Testis (tissue), 2 donors: ENCODE data around the gene GJB3.

ENCODE experiments used
- POLR2A ChIP-seq: fragments of 450-650 bp; IDR thresholded peaks from one replicate; pipeline ENCODE4 v1.6.1; 2017; ENCODE audit warnings: antibody characterized with exemption, mild to moderate bottlenecking, moderate library complexity
- TF ChIP-seq, protein P1 (sequence below), 3 experiments: fragments of 450-650 bp in 2 of 3; fragments of 200-600 bp in 1 of 3; sonication (generic) in 1 of 3; IDR thresholded peaks; one replicate each; pipeline ENCODE4 v1.5.1; 2016 to 2019; ENCODE audit warnings: antibody characterized with exemption in 3 of 3, mild to moderate bottlenecking in 2 of 3, moderate library complexity in 1 of 3

DNA sequence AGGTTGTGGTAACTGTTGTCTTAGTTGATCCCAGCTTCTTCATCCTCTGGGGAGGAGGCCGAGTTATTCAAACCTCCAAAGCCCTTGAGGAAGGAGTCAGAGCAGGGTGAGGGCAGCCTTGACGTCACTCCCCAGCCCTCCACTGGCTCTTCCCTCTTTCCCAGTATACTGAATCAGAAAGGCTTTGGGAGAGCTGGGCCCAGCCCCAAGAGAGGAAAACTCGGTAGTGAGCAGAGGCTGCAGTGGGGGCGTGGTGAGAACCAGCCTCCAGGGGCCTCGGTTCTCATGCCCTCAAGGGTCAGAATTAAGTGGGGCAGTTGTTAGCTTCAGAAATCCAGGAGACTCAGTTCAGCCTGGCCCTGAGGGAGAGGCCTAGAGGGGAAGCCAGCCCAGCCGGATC is 10.0 kb downstream of the GJB3 start:
- TF ChIP-seq, protein P1, sequence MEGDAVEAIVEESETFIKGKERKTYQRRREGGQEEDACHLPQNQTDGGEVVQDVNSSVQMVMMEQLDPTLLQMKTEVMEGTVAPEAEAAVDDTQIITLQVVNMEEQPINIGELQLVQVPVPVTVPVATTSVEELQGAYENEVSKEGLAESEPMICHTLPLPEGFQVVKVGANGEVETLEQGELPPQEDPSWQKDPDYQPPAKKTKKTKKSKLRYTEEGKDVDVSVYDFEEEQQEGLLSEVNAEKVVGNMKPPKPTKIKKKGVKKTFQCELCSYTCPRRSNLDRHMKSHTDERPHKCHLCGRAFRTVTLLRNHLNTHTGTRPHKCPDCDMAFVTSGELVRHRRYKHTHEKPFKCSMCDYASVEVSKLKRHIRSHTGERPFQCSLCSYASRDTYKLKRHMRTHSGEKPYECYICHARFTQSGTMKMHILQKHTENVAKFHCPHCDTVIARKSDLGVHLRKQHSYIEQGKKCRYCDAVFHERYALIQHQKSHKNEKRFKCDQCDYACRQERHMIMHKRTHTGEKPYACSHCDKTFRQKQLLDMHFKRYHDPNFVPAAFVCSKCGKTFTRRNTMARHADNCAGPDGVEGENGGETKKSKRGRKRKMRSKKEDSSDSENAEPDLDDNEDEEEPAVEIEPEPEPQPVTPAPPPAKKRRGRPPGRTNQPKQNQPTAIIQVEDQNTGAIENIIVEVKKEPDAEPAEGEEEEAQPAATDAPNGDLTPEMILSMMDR (IDR thresholded peaks at IDR 0.05): no peak
- no peak for TF ChIP-seq POLR2A
